Hepatocyte (in vitro differentiated cells): ENCODE data around the gene PPP2R2C. TPM values are rescaled to one million over a fixed set of nuclear protein-coding genes. Genes with fewer than 3 reads are reported as not detected.

ENCODE experiments used
- DNase-seq: peaks from one replicate; pipeline ENCODE4 v3.0.0-alpha.2; 2016; ENCODE audit warnings: low spot score
- H2AFZ ChIP-seq: fragments of 200-600 bp; sonication (generic); 2 replicates; pipeline ENCODE4 v1.6.0; 2016; ENCODE audit warnings: antibody characterized with exemption, mild to moderate bottlenecking
- H3K27ac ChIP-seq: fragments of 200-600 bp; sonication (generic); 2 replicates; pipeline ENCODE4 v1.5.1; 2016; ENCODE audit warnings: mild to moderate bottlenecking
- H3K27me3 ChIP-seq: fragments of 200-600 bp; sonication (generic); 2 replicates; pipeline ENCODE4 v1.6.1; 2016
- H3K36me3 ChIP-seq: fragments of 200-600 bp; sonication (generic); replicated peaks from 2 replicates; pipeline ENCODE4 v1.5.1; 2016; ENCODE audit warnings: low read depth; ENCODE audit not compliant: insufficient read depth
- H3K4me1 ChIP-seq: fragments of 200-600 bp; sonication (generic); 2 replicates; pipeline ENCODE4 v1.5.1; 2016; ENCODE audit warnings: mild to moderate bottlenecking, moderate library complexity; ENCODE audit not compliant: insufficient read depth
- H3K4me2 ChIP-seq: fragments of 200-600 bp; sonication (generic); 2 replicates; pipeline ENCODE4 v1.6.0; 2016
- H3K4me3 ChIP-seq: fragments of 200-600 bp; sonication (generic); 2 replicates; pipeline ENCODE4 v1.5.1; 2016; ENCODE audit warnings: mild to moderate bottlenecking
- H3K79me2 ChIP-seq: fragments of 200-600 bp; sonication (generic); 2 replicates; pipeline ENCODE4 v1.6.0; 2017; ENCODE audit warnings: mild to moderate bottlenecking
- H3K9me2 ChIP-seq: fragments of 200-600 bp; sonication (generic); replicated peaks from 2 replicates; pipeline ENCODE4 v1.6.0; 2017; ENCODE audit warnings: mild to moderate bottlenecking; ENCODE audit not compliant: insufficient read depth
- H3K9me3 ChIP-seq: fragments of 200-600 bp; sonication (generic); 2 replicates; pipeline ENCODE4 v1.5.1; 2016; ENCODE audit warnings: low read depth, mild to moderate bottlenecking
- H4K20me1 ChIP-seq: fragments of 200-600 bp; sonication (generic); 2 replicates; pipeline ENCODE4 v1.6.0; 2016; ENCODE audit warnings: mild to moderate bottlenecking; ENCODE audit not compliant: insufficient read depth, poor library complexity, severe bottlenecking
- CTCF ChIP-seq: fragments of 200-600 bp; sonication (generic); IDR thresholded peaks from 2 replicates; pipeline ENCODE4 v1.5.1; 2016; ENCODE audit warnings: antibody characterized with exemption, mild to moderate bottlenecking; ENCODE audit not compliant: poor library complexity
- EZH2 ChIP-seq: fragments of 200-600 bp; sonication (generic); IDR thresholded peaks from 2 replicates; pipeline ENCODE4 v1.6.1; 2016; ENCODE audit warnings: antibody characterized with exemption, mild to moderate bottlenecking, borderline replicate concordance
- EZH2phosphoT487 ChIP-seq: fragments of 200-600 bp; sonication (generic); IDR thresholded peaks from one replicate; pipeline ENCODE4 v1.6.1; 2018; ENCODE audit warnings: antibody characterized with exemption, mild to moderate bottlenecking, low read depth, moderate library complexity; ENCODE audit not compliant: unreplicated experiment, severe bottlenecking
- WGBS: methylation state at CpG from one replicate; pipeline ENCODE4 v1.1.6; 2016; ENCODE audit warnings: low lambda C conversion rate; ENCODE audit errors: missing lambda C conversion rate; 5-methylcytosine and 5-hydroxymethylcytosine counted together
- polyA plus RNA-seq: library from polyadenylated mRNA; unstranded; fragments of >200 nt; fragmentation: Nextera tagmentation; extraction: Ambion mirVana; gene quantifications from 2 replicates; pipeline ENCODE4 v1.2.1, GENCODE V29; 2016
- total RNA-seq: library from RNA; depleted of rRNA; stranded (reverse); fragments of >200 nt; gene quantifications from 2 replicates; pipeline ENCODE4 v1.2.3, GENCODE V29; 2014

PPP2R2C gene
- total and polyA plus RNA-seq, 2 experiments from 2014 or later = 0.35 to 0.67 TPM

DNA sequence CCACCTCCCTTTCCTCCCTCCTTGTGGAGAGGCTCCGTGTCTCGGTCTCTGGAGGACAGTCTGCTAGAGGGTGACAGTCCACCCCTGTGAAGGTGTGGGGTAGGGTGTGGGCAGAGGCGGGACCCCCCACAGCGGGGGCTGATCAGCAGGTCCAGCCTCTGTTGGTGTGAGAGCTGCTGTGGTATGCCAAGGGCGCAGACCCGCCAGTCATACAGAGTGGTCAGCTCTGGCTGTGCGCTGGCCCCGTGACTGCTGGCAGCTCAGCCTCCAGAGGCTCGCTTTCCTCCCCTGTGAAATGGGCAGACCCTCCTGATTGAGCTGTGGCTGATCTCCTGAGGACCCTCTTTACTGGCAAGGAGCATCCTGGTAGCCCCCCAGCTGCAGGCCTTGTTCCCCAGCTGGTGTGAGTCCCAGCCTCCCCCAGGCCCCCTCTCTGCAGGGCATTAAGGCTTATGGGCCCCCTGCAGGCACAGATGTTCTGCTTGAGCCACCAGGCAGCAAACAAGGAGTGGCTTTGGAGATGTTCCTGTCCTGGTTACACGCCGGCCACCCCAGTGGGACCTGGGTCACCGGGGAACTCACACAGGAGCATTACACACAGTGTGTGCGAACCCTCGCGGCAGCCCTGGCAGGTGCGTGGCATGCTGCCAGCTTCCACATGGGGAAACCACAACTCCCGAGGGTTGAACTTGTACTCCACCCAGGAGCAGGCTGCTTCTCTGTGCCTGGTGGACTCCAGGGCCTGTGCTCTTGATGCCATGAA is 76.8 kb downstream of the PPP2R2C start:
- H2AFZ ChIP-seq = no peak overlapping the region
- H3K9me2 ChIP-seq = no peaks in the 10 kb centered on the region
- no peak for DNase-seq
- H3K79me2 ChIP-seq = no peaks in the 10 kb centered on the region
- H3K27ac ChIP-seq = no peak overlapping the region
- no peaks in the 10 kb centered on the region for H4K20me1 ChIP-seq
- H3K4me2 ChIP-seq = no peak overlapping the region
- 84% methylated on average over 17 of the region's 17 CpGs for WGBS
- H3K4me1 ChIP-seq = no peaks in the 10 kb centered on the region
- TF ChIP-seq EZH2phosphoT487 (no peak), CTCF (no peak), EZH2 (no peak)
- no peaks in the 10 kb centered on the region for H3K36me3 ChIP-seq
- H3K9me3 ChIP-seq = no peaks in the 10 kb centered on the region
- H3K4me3 ChIP-seq = no peak overlapping the region
- H3K27me3 ChIP-seq = peaks cover 9% of the 10 kb centered on the region

- DNase-seq = no peak
- no peaks in the 10 kb centered on the region for H3K4me1 ChIP-seq
- H3K4me2 ChIP-seq = no peak overlapping the region
- peaks cover 9% of the 10 kb centered on the region for H3K27me3 ChIP-seq
- 97% methylated on average over 11 of the region's 11 CpGs for WGBS
- no peak overlapping the region for H3K4me3 ChIP-seq
- no peak overlapping the region for H3K27ac ChIP-seq
- no peaks in the 10 kb centered on the region for H3K79me2 ChIP-seq
- H3K9me3 ChIP-seq = no peaks in the 10 kb centered on the region
- H4K20me1 ChIP-seq = no peaks in the 10 kb centered on the region
- no peaks in the 10 kb centered on the region for H3K36me3 ChIP-seq
- H3K9me2 ChIP-seq = no peaks in the 10 kb centered on the region
- TF ChIP-seq EZH2phosphoT487 (no peak), CTCF (no peak), EZH2 (no peak)
- no peak overlapping the region for H2AFZ ChIP-seq
Observed at GRCh38 chr4:6394671-6395081, 77.7 kb downstream of the PPP2R2C start.

DNA sequence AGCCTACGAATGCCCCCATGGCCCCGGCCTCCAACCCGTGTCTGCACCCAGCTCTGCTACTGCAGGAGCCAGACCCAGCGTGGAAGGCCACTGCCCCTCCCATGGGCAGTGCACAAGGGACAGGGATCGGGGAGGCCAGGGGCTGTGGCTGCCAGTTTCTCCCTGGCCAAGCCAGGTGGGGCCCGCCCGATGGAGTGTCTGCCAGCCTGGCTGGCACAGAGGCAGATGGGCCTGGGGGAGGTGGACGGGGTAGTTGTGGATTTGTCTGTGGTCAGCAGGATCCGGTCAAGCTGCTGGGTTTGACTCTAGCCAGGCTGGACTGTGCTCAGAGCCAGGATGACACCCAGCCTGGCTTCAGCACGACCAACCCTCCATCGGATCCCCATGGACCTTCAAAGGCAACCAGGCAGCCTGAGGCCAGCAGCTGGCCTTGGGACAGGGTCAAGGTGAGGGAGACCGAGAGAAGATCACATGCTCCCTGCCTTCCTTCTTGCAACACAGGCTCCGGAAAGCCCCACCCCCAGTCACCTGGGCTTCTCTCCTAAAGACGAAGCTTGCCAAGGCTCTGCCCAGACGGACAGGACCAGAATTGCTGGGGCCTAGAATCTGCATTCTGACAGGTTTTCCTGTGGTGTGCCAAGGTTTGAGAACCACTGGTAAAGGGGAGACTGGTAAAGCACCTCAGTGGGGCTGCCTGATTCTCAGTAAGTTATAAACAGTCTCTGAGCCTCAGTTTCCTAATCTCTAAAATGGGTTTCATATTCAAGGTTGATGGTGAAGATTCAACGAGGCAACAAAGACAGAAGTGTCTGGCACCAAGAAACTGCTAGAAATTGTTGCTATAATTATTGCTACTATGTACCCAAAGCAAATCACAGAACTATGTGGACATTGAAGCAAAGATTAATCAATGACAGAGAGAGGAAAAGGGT is 78.6 kb downstream of the PPP2R2C start:
- TF ChIP-seq EZH2phosphoT487 = no peak
- TF ChIP-seq EZH2 = no peak
- TF ChIP-seq CTCF = no peak
- no peak overlapping the region for H2AFZ ChIP-seq
- H3K4me1 ChIP-seq = no peaks in the 10 kb centered on the region
- DNase-seq = no peak
- no peak overlapping the region for H3K4me3 ChIP-seq
- WGBS = 83% methylated on average over 16 of the region's 16 CpGs
- H3K27me3 ChIP-seq = no peaks in the 10 kb centered on the region
- H4K20me1 ChIP-seq = no peaks in the 10 kb centered on the region
- no peak overlapping the region for H3K27ac ChIP-seq
- no peaks in the 10 kb centered on the region for H3K79me2 ChIP-seq
- no peaks in the 10 kb centered on the region for H3K36me3 ChIP-seq
- no peaks in the 10 kb centered on the region for H3K9me3 ChIP-seq
- H3K4me2 ChIP-seq = no peak overlapping the region
- no peaks in the 10 kb centered on the region for H3K9me2 ChIP-seq
